GM12864 (cell line): Measurements from ENCODE around the gene CHTF18.

Experiments used
- DNase-seq: peaks from one replicate; pipeline ENCODE4 v3.0.0-alpha.2; 2011; ENCODE audit warnings: low read depth
- H3K4me3 ChIP-seq: 2 replicates; pipeline ENCODE4 v1.5.1; 2011; ENCODE audit warnings: mild to moderate bottlenecking, low read depth, low read length, control low read depth
- TF ChIP-seq, protein P1 (sequence below): IDR thresholded peaks from 2 replicates; pipeline ENCODE4 v1.5.1; 2011; ENCODE audit warnings: low read depth, mild to moderate bottlenecking, moderate library complexity, low read length, control low read depth, inconsistent platforms; ENCODE audit errors: missing control alignments

Gene CHTF18

DNA sequence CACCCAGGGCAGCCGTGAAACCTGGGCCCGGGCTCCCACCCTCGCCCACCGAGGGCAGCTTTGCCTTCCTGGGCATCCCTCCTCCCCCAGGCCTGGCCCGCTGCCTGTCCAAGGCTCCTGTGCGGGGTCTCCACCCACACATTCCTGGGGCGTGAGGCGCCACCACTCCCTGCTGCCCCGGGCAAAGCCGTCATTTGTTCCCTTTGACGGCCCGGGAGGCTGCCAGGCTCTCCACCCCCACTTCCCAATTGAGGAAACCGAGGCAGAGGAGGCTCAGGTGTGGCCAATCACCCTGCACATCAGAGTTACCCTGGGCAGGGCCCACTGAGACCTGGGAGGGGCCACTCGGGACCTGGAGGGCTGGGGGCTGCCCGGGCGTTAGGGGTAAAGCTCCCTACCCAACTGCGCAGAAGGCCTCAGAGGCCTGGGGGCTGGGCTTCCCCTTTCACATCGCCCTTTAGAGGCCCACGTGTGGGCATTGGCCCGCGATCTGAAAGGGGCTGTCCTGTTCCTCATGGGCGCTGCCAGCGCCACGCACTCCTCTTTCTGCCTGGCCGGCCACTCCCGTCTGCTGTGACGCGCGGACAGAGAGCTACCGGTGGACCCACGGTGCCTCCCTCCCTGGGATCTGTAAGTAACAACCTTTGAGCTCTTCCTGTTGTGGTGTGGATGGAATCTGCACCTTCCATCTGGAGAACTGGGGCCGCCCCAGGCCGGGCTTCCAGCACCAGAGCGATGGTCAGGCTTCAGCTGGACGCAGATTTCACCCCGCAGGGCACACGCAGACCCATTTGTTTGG lies 27.7 kb upstream of the CHTF18 start, which contains the start of gene MSLN:
Gene MSLN, plus strand, starts transcription at position 190 of the 799 bp plus-strand sequence. CDS start 1,947 bp downstream, outside the sequence.
- no peak for DNase-seq
- no peak within 1 kb of the TSS for H3K4me3 ChIP-seq
- TF ChIP-seq, protein P1, sequence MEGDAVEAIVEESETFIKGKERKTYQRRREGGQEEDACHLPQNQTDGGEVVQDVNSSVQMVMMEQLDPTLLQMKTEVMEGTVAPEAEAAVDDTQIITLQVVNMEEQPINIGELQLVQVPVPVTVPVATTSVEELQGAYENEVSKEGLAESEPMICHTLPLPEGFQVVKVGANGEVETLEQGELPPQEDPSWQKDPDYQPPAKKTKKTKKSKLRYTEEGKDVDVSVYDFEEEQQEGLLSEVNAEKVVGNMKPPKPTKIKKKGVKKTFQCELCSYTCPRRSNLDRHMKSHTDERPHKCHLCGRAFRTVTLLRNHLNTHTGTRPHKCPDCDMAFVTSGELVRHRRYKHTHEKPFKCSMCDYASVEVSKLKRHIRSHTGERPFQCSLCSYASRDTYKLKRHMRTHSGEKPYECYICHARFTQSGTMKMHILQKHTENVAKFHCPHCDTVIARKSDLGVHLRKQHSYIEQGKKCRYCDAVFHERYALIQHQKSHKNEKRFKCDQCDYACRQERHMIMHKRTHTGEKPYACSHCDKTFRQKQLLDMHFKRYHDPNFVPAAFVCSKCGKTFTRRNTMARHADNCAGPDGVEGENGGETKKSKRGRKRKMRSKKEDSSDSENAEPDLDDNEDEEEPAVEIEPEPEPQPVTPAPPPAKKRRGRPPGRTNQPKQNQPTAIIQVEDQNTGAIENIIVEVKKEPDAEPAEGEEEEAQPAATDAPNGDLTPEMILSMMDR = no peak

DNA sequence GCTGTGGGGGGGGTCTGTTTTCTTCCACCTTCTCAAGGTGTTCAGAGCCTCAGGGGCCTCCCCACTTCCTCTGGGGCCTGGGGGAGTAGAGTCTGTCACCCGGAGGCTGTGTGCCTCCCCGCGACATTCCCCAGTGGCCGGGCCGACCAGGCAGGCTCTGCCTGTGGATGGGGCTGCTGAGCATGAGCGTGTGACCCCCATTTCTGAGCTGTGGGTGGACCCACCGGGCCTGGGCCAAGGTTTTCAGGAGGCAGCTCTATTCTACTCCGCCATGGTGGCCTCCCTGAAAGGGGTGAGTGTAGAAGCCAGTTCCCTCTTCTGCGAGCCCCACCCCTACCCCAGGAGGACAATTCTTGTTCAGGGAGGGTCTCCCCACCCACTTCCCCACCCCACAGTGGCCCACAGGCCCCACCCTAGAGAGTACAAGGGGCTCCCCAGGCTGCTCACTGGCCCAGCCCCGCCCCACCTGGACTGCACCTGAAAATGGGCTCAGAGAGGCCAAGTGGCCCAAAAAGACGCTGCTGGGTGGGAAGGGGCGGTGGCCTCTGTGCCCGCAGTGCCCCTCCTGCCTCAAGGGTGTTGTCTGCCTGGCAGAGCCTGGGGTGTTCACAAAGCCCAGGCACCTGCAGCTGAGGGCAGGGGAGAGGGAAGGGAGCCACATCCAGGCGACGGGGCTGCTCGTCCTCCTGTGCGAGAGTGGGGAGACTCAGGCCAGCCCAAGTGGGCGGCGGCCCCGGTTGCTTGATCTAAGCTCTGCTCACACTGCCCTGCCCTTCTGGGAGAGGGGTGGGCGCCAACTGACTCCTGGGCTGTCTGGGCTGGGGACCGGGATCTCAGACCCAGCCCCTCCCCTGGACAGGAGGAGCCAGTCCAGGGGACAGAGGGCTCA lies 26.6 kb upstream of the CHTF18 start:
- H3K4me3 ChIP-seq = no peak overlapping the region
- TF ChIP-seq, protein P1 = no peak
- no peak for DNase-seq

DNA sequence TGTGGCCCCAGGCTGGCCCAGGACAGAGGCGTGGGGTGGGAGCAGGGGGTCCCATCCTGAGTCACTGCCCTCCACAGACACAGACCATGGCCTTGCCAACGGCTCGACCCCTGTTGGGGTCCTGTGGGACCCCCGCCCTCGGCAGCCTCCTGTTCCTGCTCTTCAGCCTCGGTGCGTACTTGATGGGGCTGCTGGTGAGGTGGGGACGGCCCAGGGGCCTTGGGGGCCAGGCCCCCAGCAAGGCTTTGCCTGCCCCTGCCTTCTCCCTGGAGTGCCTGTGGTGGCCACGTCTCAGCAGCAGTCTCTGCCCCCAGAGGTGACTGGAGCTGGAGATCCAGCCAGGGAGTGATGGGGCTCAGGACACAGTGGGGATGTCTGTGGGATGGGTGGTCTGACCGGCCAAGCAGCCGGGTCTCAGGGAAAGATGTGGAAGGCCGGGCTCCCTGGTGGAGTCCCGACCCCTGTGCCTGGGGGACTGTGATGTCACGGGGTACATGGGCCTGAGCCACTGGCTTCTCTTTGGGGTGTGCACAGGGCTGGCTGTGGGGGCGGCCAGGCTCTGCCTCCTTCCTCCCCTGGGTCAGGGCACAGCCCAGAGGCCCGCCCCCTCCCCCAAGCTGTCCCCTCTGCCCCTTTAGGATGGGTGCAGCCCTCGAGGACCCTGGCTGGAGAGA lies 25.7 kb upstream of the CHTF18 start:
- H3K4me3 ChIP-seq = no peak overlapping the region
- DNase-seq = no peak
- TF ChIP-seq, protein P1 = no peak

DNA sequence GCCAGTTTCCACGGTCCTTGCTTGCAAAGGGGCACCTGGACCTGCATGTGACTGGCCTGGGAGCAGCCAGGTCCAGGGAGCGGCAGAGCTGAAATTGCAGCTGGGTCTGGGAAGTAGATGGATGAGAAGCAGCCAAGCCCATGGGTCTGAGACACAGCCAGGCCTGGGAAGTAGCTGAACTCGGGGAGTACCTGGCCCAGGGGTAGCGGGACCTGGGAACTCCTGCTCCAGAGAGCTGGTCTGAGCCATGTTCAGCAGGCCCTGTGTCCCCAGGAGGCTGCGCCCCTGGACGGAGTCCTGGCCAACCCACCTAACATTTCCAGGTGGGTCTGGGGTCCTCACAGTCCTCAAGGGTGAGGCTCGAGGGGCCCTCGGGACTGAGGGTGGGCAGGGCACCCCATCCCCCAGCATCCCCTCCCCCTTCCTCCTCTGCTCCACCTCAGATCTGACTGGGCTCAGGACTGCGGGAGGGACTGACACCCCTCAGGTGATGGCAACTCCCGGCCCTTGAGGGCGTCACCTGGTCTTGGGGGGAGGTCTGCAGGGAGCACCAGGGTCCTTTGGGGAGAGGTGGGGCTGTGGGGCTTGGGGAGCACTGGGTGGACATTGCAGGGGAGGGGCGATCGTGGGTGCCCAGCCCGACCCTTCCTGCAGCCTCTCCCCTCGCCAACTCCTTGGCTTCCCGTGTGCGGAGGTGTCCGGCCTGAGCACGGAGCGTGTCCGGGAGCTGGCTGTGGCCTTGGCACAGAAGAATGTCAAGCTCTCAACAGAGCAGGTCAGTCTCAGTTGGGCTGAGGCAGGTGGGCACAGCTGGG lies 24.8 kb upstream of the CHTF18 start:
- no peak for DNase-seq
- no peak overlapping the region for H3K4me3 ChIP-seq
- TF ChIP-seq, protein P1 = no peak

DNA sequence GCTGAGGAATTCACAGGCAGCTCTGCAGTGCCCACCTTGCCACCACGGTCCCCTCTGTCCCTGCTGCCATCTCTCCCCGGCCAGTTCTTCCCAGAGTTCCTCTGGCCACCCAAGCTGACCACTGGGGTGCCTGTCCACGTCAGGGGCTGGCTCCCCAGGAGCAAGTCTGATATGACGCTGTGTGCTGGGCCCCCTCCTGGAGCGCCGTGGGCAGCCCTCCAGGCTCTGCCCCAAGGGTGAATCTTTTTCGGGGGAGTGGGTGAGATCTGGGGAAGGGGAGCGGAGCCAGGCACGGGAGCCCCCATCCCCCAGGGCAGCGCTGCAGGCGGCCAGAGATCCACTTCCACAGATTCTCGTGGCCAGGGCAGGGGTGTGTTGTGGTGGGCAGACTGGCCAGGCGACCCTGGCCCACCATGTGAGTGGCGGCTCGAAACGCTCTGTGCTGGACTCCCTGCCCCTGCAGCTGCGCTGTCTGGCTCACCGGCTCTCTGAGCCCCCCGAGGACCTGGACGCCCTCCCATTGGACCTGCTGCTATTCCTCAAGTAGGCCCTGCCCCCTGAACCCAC lies 24.2 kb upstream of the CHTF18 start:
- DNase-seq = no peak
- TF ChIP-seq, protein P1 = no peak
- H3K4me3 ChIP-seq = no peak overlapping the region

DNA sequence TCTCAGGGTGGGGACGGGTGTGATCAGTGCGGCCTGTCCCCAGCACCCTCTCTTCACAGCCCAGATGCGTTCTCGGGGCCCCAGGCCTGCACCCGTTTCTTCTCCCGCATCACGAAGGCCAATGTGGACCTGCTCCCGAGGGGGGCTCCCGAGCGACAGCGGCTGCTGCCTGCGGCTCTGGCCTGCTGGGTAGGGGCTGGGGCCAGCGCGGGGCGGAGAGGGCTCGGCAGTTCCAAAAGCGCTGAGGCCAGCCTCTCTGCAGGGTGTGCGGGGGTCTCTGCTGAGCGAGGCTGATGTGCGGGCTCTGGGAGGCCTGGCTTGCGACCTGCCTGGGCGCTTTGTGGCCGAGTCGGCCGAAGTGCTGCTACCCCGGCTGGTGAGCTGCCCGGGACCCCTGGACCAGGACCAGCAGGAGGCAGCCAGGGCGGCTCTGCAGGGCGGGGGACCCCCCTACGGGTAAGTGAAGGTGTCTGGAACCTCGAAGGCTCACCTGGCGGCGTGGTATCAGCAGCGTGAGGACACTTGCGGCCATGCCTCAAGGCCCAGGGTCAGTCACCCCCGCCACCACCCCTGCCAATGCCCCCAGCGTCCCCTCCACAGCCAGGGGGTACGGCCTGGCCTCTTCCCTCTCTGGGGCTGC lies 23.5 kb upstream of the CHTF18 start:
- no peak for DNase-seq
- TF ChIP-seq, protein P1 = no peak
- H3K4me3 ChIP-seq = no peak overlapping the region
